HG03432 (cell line): Measurements from ENCODE around the gene AMFR.
"Not testable (repeated sequence)": the region's sequence is repeated elsewhere in the genome, so short reads cannot be mapped to it uniquely, and the experiment has no call there.

Experiments
- ATAC-seq: cut with Tn5 transposase; IDR thresholded peaks from one replicate; pipeline ENCODE4 v1.9.1; 2021; ENCODE audit warnings: mild to moderate bottlenecking, moderate library complexity; ENCODE audit not compliant: unreplicated experiment

AMFR gene

GRCh38 chr16:56399047-56399446 is 26.3 kb downstream of the AMFR start:
- ATAC-seq, result no peak

GRCh38 chr16:56396724-56397123 is 28.6 kb downstream of the AMFR start:
- ATAC-seq, result not testable (repeated sequence)

GRCh38 chr16:56389554-56389953 is 35.8 kb downstream of the AMFR start:
- no peak for ATAC-seq

- no peak for ATAC-seq
Observed at GRCh38 chr16:56388209-56388608, 37.1 kb downstream of the AMFR start.

GRCh38 chr16:56387396-56387795 is 37.9 kb downstream of the AMFR start:
- no peak for ATAC-seq

GRCh38 chr16:56384074-56384721 is 41.1 kb downstream of the AMFR start:
- ATAC-seq, result no peak

- ATAC-seq, result no peak
Observed at GRCh38 chr16:56382901-56383355, 42.4 kb downstream of the AMFR start.

- no peak for ATAC-seq
Observed at GRCh38 chr16:56382459-56382858, 42.9 kb downstream of the AMFR start.

GRCh38 chr16:56380778-56381485 is 44.4 kb downstream of the AMFR start:
- ATAC-seq, result not testable (repeated sequence)

- ATAC-seq, result not testable (repeated sequence)
Observed at GRCh38 chr16:56379044-56379443, 46.3 kb downstream of the AMFR start.

- ATAC-seq, result not testable (repeated sequence)
Observed at GRCh38 chr16:56375792-56376191, 49.6 kb downstream of the AMFR start.

- no peak for ATAC-seq
Observed at GRCh38 chr16:56373003-56373402, 52.3 kb downstream of the AMFR start.

GRCh38 chr16:56372013-56372634 is 53.2 kb downstream of the AMFR start:
- ATAC-seq, result no peak

- no peak for ATAC-seq
Observed at GRCh38 chr16:56371660-56371937, 53.7 kb downstream of the AMFR start.

GRCh38 chr16:56370875-56371659 is 54.3 kb downstream of the AMFR start:
- ATAC-seq, result no peak

GRCh38 chr16:56370185-56370874 is 55.0 kb downstream of the AMFR start:
- ATAC-seq, result no peak

GRCh38 chr16:56369202-56369601 is 56.1 kb downstream of the AMFR start:
- no peak for ATAC-seq

- ATAC-seq, result no peak
Observed at GRCh38 chr16:56368545-56368944, 56.8 kb downstream of the AMFR start.

GRCh38 chr16:56367764-56368163 is 57.6 kb downstream of the AMFR start:
- ATAC-seq, result no peak

GRCh38 chr16:56366945-56367344 is 58.4 kb downstream of the AMFR start:
- ATAC-seq, result no peak

GRCh38 chr16:56365552-56365951 is 59.8 kb downstream of the AMFR start:
- ATAC-seq, result no peak
